Lower lobe of right lung (tissue), 2 donors: ENCODE data around the gene XIRP1. TPM values are rescaled to one million over a fixed set of nuclear protein-coding genes. Genes with fewer than 3 reads are reported as not detected.

Experiments
- ATAC-seq, 2 donors: fragments of 200-7000 bp; cut with Tn5 transposase; one replicate each; pipeline ENCODE4 v1.9.1; 2020 to 2022; ENCODE audit warnings: mild to moderate bottlenecking in 2 of 2, moderate library complexity in 2 of 2
- DNase-seq: peaks from one replicate; pipeline ENCODE4 v3.0.0-alpha.2; 2020
- H3K27ac ChIP-seq: fragments of 200-600 bp; one replicate; pipeline ENCODE4 v1.8.0; 2022
- H3K27me3 ChIP-seq: fragments of 200-600 bp; one replicate; pipeline ENCODE4 v1.8.0; 2022; ENCODE audit warnings: low read depth
- H3K36me3 ChIP-seq: fragments of 200-600 bp; one replicate; pipeline ENCODE4 v1.8.0; 2022; ENCODE audit warnings: mild to moderate bottlenecking
- H3K4me1 ChIP-seq: fragments of 200-600 bp; one replicate; pipeline ENCODE4 v1.8.0; 2022
- H3K4me3 ChIP-seq: fragments of 200-600 bp; one replicate; pipeline ENCODE4 v1.8.0; 2022; ENCODE audit warnings: mild to moderate bottlenecking
- H3K9me3 ChIP-seq: fragments of 200-600 bp; one replicate; pipeline ENCODE4 v1.8.0; 2022
- CTCF ChIP-seq: fragments of 200-600 bp; IDR thresholded peaks from one replicate; pipeline ENCODE4 v1.8.0; 2022; ENCODE audit warnings: antibody characterized with exemption, mild to moderate bottlenecking
- intact Hi-C: fragments of 100-400 bp; cut with DNase I; formaldehyde crosslinking; loops from one replicate; pipeline ENCODE4 v1.11.0; 2022
- total RNA-seq: library from RNA; stranded (reverse); fragmentation: NEBNext Ultra II Directional; extraction: Animal tissue kit (Norgen Biotek cat#: 25700); gene quantifications from one replicate; pipeline ENCODE4 v1.2.1, GENCODE V29; 2021
- donor health status: DM: no; HTN: yes; CAD: no; lungs with severe emphysema.

Gene XIRP1
- total RNA-seq, 1 donor from 2014 or later = not detected

GRCh38 chr3:39180183-39180545 is 12.2 kb downstream of the XIRP1 start:
- Histone ChIP-seq H3K36me3 (no peaks in the 10 kb centered on the region), H3K9me3 (no peaks in the 10 kb centered on the region), H3K27me3 (no peaks in the 10 kb centered on the region), H3K4me1 (peaks cover 49% of the 10 kb centered on the region), H3K4me3 (peak overlapping the region; percentile 42), H3K27ac (peak overlapping the region; percentile 81)
- ATAC-seq = no peak
- intact Hi-C loops = no loop called here
- DNase-seq = no peak
- no peak for TF ChIP-seq CTCF

GRCh38 chr3:39178553-39178952 is 13.8 kb downstream of the XIRP1 start:
- Histone ChIP-seq H3K4me3 (peak overlapping the region; percentile 42), H3K27me3 (no peaks in the 10 kb centered on the region), H3K4me1 (peaks cover 49% of the 10 kb centered on the region), H3K36me3 (no peaks in the 10 kb centered on the region), H3K9me3 (no peaks in the 10 kb centered on the region), H3K27ac (peak overlapping the region; percentile 81)
- TF ChIP-seq CTCF = no peak
- DNase-seq = no peak
- no peak for ATAC-seq
- intact Hi-C loops = no loop called here

GRCh38 chr3:39177708-39178332 is 14.6 kb downstream of the XIRP1 start:
- no peaks in the 10 kb centered on the region for H3K27me3 ChIP-seq
- intact Hi-C loops = no loop called here
- no peak for TF ChIP-seq CTCF
- peak overlapping the region; percentile 81 for H3K27ac ChIP-seq
- peaks cover 49% of the 10 kb centered on the region for H3K4me1 ChIP-seq
- H3K9me3 ChIP-seq = no peaks in the 10 kb centered on the region
- H3K36me3 ChIP-seq = no peaks in the 10 kb centered on the region
- peak; percentile 82 to 86 for ATAC-seq
- peak overlapping the region; percentile 42 for H3K4me3 ChIP-seq
- peak; percentile 94 for DNase-seq

GRCh38 chr3:39176025-39176714 is 16.2 kb downstream of the XIRP1 start:
- H3K27me3 ChIP-seq = no peaks in the 10 kb centered on the region
- H3K9me3 ChIP-seq = no peaks in the 10 kb centered on the region
- DNase-seq (no peak), ATAC-seq (no peak)
- peak overlapping the region; percentile 81 for H3K27ac ChIP-seq
- TF ChIP-seq CTCF = no peak
- H3K4me3 ChIP-seq = no peak overlapping the region
- intact Hi-C loops = no loop called here
- peaks cover 39% of the 10 kb centered on the region for H3K4me1 ChIP-seq
- H3K36me3 ChIP-seq = no peaks in the 10 kb centered on the region

GRCh38 chr3:39173318-39174125 is 18.9 kb downstream of the XIRP1 start:
- no peak for DNase-seq
- TF ChIP-seq CTCF = no peak
- H3K9me3 ChIP-seq = no peaks in the 10 kb centered on the region
- no peaks in the 10 kb centered on the region for H3K27me3 ChIP-seq
- peaks cover 17% of the 10 kb centered on the region for H3K4me1 ChIP-seq
- H3K36me3 ChIP-seq = no peaks in the 10 kb centered on the region
- no peak for ATAC-seq
- no peak overlapping the region for H3K27ac ChIP-seq
- H3K4me3 ChIP-seq = no peak overlapping the region
- intact Hi-C loops = no loop called here
